Middle frontal gyrus (tissue), 1 donor: ENCODE results near the gene RXRA.

Source experiments
- DNase-seq: peaks from one replicate; pipeline ENCODE4 v3.0.0-alpha.2; 2015; ENCODE audit warnings: low spot score; ENCODE audit errors: extremely low spot score

The RXRA gene

GRCh38 chr9:134366223-134367031 is 40.2 kb downstream of the RXRA start:
- peak; percentile 42 for DNase-seq

- no peak for DNase-seq
Measured at GRCh38 chr9:134367061-134367460, 40.8 kb downstream of the RXRA start.

- DNase-seq: no peak
Measured at GRCh38 chr9:134367791-134368490, 41.7 kb downstream of the RXRA start.

- no peak for DNase-seq
Measured at GRCh38 chr9:134368571-134368970, 42.3 kb downstream of the RXRA start.

- DNase-seq: no peak
Measured at GRCh38 chr9:134369416-134370212, 43.4 kb downstream of the RXRA start.

GRCh38 chr9:134370213-134370492 is 43.9 kb downstream of the RXRA start:
- no peak for DNase-seq

- no peak for DNase-seq
Measured at GRCh38 chr9:134370638-134371037, 44.4 kb downstream of the RXRA start.

- DNase-seq: no peak
Measured at GRCh38 chr9:134371731-134372130, 45.5 kb downstream of the RXRA start.

- no peak for DNase-seq
Measured at GRCh38 chr9:134372581-134373267, 46.5 kb downstream of the RXRA start.

GRCh38 chr9:134373269-134373668 is 47.0 kb downstream of the RXRA start:
- no peak for DNase-seq

GRCh38 chr9:134373953-134374300 is 47.7 kb downstream of the RXRA start:
- no peak for DNase-seq

- DNase-seq: no peak
Measured at GRCh38 chr9:134374301-134375010, 48.2 kb downstream of the RXRA start.

- DNase-seq: no peak
Measured at GRCh38 chr9:134375011-134375390, 48.7 kb downstream of the RXRA start.

GRCh38 chr9:134375430-134376385 is 49.5 kb downstream of the RXRA start:
- DNase-seq: no peak

GRCh38 chr9:134376386-134377142 is 50.3 kb downstream of the RXRA start:
- DNase-seq: no peak

GRCh38 chr9:134377143-134377484 is 50.9 kb downstream of the RXRA start:
- DNase-seq: no peak

GRCh38 chr9:134377976-134378375 is 51.7 kb downstream of the RXRA start:
- no peak for DNase-seq

GRCh38 chr9:134378901-134379338 is 52.7 kb downstream of the RXRA start:
- DNase-seq: no peak

GRCh38 chr9:134379831-134380365 is 53.6 kb downstream of the RXRA start:
- no peak for DNase-seq
